Activated B cell treated with CpG ODN at 0.5 μM for 24 hours (primary cell): ENCODE results near the gene FAM163A. TPM values are rescaled to one million over a fixed set of nuclear protein-coding genes. Genes with fewer than 3 reads are reported as not detected.
"Not testable (repeated sequence)": the region's sequence is repeated elsewhere in the genome, so short reads cannot be mapped to it uniquely, and the experiment has no call there.

Experiments
- ATAC-seq: fragments of 200-7000 bp; cut with Tn5 transposase; one replicate; pipeline ENCODE4 v1.10.0; 2021; ENCODE audit warnings: low read depth, mild to moderate bottlenecking, moderate library complexity
- CTCF ChIA-PET: fragments of 350-600 bp; sonication (Branson Sonifier 250); formaldehyde crosslinking; loops from one replicate; lab custom pipeline; 2021; ENCODE audit warnings: antibody characterized with exemption; lab: Charles Lee
- POLR2A ChIA-PET: fragments of 350-600 bp; sonication (Branson Sonifier 250); formaldehyde crosslinking; loops from one replicate; lab custom pipeline; 2021; ENCODE audit warnings: antibody characterized with exemption; lab: Charles Lee
- DNase-seq: peaks from one replicate; pipeline ENCODE4 v3.0.0; 2022
- H3K27ac Mint-ChIP-seq: one replicate; pipeline ENCODE4 v1.8.0; 2020; ENCODE audit warnings: mixed read lengths
- H3K27me3 Mint-ChIP-seq: one replicate; pipeline ENCODE4 v1.8.0; 2021; ENCODE audit warnings: mixed read lengths
- H3K36me3 Mint-ChIP-seq: one replicate; pipeline ENCODE4 v1.8.0; 2021; ENCODE audit warnings: low read depth, mixed read lengths
- H3K4me1 Mint-ChIP-seq: one replicate; pipeline ENCODE4 v1.8.0; 2021; ENCODE audit warnings: mixed read lengths
- H3K4me3 Mint-ChIP-seq: one replicate; pipeline ENCODE4 v1.8.0; 2020; ENCODE audit warnings: mild to moderate bottlenecking, mixed read lengths
- H3K9me3 Mint-ChIP-seq: one replicate; pipeline ENCODE4 v1.8.0; 2020; ENCODE audit warnings: mixed read lengths
- CTCF ChIP-seq: fragments of 200-600 bp; IDR thresholded peaks from one replicate; pipeline ENCODE4 v1.8.0; 2022; ENCODE audit warnings: antibody characterized with exemption, mild to moderate bottlenecking
- intact Hi-C: fragments of 100-400 bp; cut with micrococcal nuclease; formaldehyde crosslinking; loops from one replicate; pipeline ENCODE4 v1.15.1; 2024
- total RNA-seq: library from RNA; stranded (reverse); gene quantifications from 2 replicates; pipeline ENCODE4 v1.2.3, GENCODE V29; 2022

The FAM163A gene
- total RNA-seq, 1 donor from 2014 or later, result not detected

DNA sequence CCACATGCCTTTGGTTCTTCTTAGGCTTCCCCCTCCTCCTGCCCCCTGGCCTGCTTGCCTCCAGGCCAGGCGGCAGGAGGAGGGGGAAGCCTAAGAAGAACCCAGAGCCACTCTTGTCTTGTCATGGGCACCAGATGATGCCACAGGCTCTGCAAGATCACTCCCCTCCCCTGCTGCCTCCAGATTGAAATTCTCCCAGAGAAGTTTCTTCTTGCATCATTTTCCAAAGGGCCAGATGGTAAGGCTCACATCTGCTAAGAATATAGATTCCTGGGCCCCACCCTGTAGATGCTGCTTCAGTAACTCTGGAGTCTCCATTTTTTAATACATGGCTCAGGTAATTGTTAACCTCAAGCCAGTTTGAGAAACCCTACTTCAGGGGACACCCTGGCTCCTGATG, 60.8 kb downstream of the FAM163A start:
- no peak for TF ChIP-seq CTCF
- no peaks in the 10 kb centered on the region for H3K36me3 Mint-ChIP-seq
- intact Hi-C loops, result no loop called here
- H3K9me3 Mint-ChIP-seq, result no peaks in the 10 kb centered on the region
- ChIA-PET CTCF (no interaction called here), POLR2A (no interaction called here)
- ATAC-seq (no peak), DNase-seq (no peak)
- peaks cover 11% of the 10 kb centered on the region for H3K27me3 Mint-ChIP-seq
- no peaks in the 10 kb centered on the region for H3K4me1 Mint-ChIP-seq
- no peak overlapping the region for H3K27ac Mint-ChIP-seq
- H3K4me3 Mint-ChIP-seq, result no peak overlapping the region

- POLR2A ChIA-PET, CTCF ChIA-PET, DNase-seq, intact Hi-C loops, H3K36me3 Mint-ChIP-seq, H3K4me3 Mint-ChIP-seq, H3K27ac Mint-ChIP-seq, H3K4me1 Mint-ChIP-seq, H3K9me3 Mint-ChIP-seq, ATAC-seq: not testable (repeated sequence)
- H3K27me3 Mint-ChIP-seq, result peaks cover 11% of the 10 kb centered on the region
Observed at GRCh38 chr1:179804417-179804816, 61.3 kb downstream of the FAM163A start.

DNA sequence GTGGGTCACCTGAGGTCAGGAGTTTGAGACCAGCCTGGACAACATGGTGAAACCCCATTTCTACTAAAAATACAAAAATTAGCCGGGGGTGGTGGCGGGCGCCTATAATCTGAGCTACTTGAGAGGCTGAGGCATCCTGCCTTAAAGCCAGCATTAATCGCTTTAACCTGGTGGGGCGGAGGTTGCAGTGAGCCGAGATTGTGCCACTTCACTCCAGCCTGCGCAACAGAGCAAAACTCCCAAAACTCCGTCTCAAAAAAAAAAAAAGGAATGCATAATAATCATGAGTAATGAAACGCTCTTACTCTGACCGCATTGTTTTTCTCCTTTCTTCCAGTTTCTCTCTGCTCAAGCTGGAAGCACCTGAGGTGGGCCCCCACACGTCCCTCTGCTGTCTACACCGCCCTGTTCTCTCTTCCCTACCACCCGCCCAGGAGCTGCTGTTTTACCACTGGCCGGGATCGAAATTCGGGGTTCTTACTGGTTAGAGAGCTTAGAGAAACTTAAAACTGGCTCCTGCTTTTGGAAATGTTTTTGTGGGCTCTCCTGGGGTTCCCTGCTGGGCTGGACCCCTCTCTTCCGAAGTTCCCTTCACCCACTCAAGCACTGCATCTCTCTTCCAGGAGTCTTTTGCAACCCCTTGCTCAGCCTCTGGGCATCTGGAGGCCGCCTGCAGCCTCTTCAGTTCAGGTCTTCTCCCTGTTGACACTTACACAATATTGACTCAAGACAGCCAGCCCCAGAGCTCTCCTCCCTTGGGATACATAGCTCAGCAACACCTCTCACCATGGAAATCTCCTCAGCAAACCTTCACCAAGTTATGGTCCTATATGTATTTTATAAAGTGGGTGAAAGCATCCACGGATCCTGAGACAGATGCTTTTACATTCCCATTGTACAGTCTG, 62.5 kb downstream of the FAM163A start:
- H3K9me3 Mint-ChIP-seq, result no peaks in the 10 kb centered on the region
- CTCF ChIA-PET, result interaction anchor here (0.6 kb wide), 3 partner anchors 9 to 99 kb away, joined by 3 to 4 read pairs (median 3); no protein-coding TSS in a partner anchor
- no peak overlapping the region for H3K27ac Mint-ChIP-seq
- intact Hi-C loops, result no loop called here
- no peaks in the 10 kb centered on the region for H3K36me3 Mint-ChIP-seq
- peaks cover 2% of the 10 kb centered on the region for H3K4me1 Mint-ChIP-seq
- no peak for TF ChIP-seq CTCF
- ATAC-seq (no peak), DNase-seq (no peak)
- peaks cover 17% of the 10 kb centered on the region for H3K27me3 Mint-ChIP-seq
- POLR2A ChIA-PET, result no interaction called here
- H3K4me3 Mint-ChIP-seq, result no peak overlapping the region

GRCh38 chr1:179806333-179806732, 63.2 kb downstream of the FAM163A start:
- ATAC-seq, result no peak
- TF ChIP-seq CTCF, result no peak
- H3K27me3 Mint-ChIP-seq, result peaks cover 21% of the 10 kb centered on the region
- CTCF ChIA-PET, result no interaction called here
- H3K36me3 Mint-ChIP-seq, result no peaks in the 10 kb centered on the region
- DNase-seq, result no peak
- H3K27ac Mint-ChIP-seq, result no peak overlapping the region
- H3K4me1 Mint-ChIP-seq, result peaks cover 2% of the 10 kb centered on the region
- POLR2A ChIA-PET, result no interaction called here
- H3K9me3 Mint-ChIP-seq, result no peaks in the 10 kb centered on the region
- no peak overlapping the region for H3K4me3 Mint-ChIP-seq
- intact Hi-C loops, result no loop called here

DNA sequence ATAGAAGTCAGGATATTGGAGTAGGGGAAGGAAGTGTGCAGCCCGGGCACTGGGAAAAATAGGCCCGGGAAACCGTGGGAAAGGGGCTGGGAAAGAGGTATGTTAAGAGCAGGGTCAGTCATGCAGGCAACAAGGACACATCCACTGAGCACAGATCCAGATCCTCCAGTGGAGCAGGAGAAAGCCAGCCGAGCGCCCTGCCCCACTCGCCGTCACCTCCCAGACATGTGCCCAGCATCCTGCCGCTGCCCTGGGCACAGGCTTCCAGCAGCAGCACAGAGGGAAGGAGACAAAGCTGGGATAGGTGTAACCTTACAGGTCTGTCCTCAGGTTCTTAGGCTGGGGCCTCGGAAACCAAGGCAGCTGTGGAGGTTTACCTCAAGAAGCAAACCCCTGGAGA, 64.2 kb downstream of the FAM163A start:
- no peak for DNase-seq
- no peak for ATAC-seq
- no peaks in the 10 kb centered on the region for H3K9me3 Mint-ChIP-seq
- no peak overlapping the region for H3K27ac Mint-ChIP-seq
- ChIA-PET CTCF (interaction anchor here (1.1 to 1.4 kb wide), 2 partner anchors 11 to 371 kb away, joined by 3 to 5 read pairs; no protein-coding TSS in a partner anchor), POLR2A (no interaction called here)
- no peak for TF ChIP-seq CTCF
- H3K4me3 Mint-ChIP-seq, result no peak overlapping the region
- H3K36me3 Mint-ChIP-seq, result no peaks in the 10 kb centered on the region
- intact Hi-C loops, result no loop called here
- peaks cover 25% of the 10 kb centered on the region for H3K27me3 Mint-ChIP-seq
- H3K4me1 Mint-ChIP-seq, result peaks cover 2% of the 10 kb centered on the region
